Left lobe of liver (tissue), 2 donors: ENCODE data around the gene IGSF22. TPM values are rescaled to one million over a fixed set of nuclear protein-coding genes. Genes with fewer than 3 reads are reported as not detected.

ENCODE experiments used
- ATAC-seq: fragments of 200-7000 bp; cut with Tn5 transposase; one replicate; pipeline ENCODE4 v1.9.1; 2020; ENCODE audit warnings: mild to moderate bottlenecking, moderate library complexity
- DNase-seq: peaks from one replicate; pipeline ENCODE4 v3.0.0-alpha.2; 2020; ENCODE audit warnings: low spot score
- total RNA-seq: library from RNA; stranded (reverse); gene quantifications from one replicate; pipeline ENCODE4 v1.2.1, GENCODE V29; 2021
- donor health status: DM: no; HTN: no; CAD: no; lungs with moderate emphysema.
- donor health status: DM: no; HTN: yes; CAD: no.

Gene IGSF22
- total RNA-seq, 1 donor from 2014 or later: 0.13 TPM

DNA sequence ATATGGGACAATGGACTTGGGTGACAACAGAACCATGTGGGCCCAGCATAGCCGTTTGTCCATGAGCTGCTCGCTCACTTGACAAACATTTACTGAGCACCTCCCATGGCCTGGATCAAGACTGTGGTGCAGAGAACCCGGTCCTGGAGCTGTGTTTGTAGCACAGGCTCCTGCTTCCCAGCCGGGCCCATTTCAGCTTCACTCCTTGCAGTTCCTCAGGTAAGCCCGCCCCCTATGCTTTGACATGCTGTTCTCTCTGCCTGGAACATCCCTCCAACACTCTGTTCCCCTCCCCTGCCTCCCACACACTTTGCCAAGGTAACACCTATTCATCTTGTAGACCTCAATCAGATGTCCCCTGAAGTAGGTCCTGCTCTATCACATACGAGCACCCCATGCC lies 19.3 kb upstream of the IGSF22 start:
- no peak for DNase-seq
- ATAC-seq: no peak

DNA sequence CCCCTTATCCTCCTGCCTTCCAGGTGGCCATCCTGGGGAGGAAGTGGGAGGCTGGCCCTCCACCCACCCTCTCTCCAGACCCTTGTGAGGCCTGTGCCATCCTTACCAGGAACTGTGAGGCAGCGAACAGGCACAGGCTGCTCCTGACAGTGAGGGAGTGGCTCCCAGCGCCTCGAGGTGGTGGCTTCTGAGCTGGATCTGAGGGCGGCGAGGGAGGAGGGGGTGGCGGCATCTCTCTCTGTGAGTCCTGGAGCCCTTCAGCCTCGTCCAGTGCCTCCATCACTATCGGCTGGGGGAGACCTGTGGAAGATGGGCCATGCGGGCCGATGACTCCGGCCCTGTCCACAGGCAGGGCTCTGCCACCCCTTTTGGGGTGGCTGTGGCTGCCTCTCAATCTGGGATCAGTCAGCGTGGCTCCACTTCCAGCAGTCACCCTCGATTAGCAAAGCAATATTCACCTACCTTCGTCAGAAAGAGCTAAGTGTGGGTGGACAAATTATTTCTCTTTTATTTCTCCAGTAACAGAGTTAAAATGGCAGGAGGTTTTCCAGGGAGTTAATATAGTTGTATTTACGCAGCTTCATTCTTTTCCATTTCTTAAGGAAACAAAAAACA lies 18.0 kb upstream of the IGSF22 start:
- ATAC-seq: no peak
- DNase-seq: no peak

DNA sequence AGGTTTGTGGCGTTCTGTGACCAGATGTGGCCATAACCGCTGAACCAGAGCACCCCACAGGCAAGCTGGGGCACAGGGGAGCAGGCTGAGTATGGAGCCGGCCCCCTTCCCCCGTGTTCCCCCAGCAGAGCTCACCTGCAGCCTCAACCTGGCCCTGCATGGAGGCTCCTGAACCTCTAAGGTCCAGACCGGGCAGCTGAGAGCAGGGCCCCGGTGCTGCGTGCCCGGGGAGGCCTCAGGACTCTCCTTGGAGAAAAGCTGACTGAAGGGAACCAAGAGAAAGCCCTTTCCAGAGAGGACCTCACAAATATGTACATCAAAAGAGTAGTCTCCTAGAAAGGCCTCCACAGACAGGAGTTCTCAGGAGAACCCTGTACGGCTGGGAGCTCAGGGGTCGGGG lies 17.4 kb upstream of the IGSF22 start:
- no peak for DNase-seq
- no peak for ATAC-seq

DNA sequence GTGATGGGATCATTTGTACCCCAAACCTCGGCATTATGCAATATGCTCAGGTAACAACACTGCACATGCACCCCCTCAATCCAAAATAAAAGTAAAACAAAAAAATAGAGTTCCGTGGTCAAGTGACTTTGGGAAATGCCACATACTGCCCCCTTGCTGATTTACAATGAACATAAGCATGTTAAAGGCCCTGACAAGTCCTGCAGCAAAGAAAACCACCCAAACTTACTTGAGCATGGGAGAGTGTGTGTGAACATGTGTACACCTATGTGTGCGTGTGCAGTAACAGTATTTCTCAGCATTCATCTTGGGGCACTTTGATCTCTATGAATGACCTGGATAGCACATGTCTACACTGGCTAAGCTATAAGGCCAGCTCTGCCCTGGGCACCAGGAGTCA lies 15.8 kb upstream of the IGSF22 start:
- ATAC-seq (no peak), DNase-seq (no peak)

DNA sequence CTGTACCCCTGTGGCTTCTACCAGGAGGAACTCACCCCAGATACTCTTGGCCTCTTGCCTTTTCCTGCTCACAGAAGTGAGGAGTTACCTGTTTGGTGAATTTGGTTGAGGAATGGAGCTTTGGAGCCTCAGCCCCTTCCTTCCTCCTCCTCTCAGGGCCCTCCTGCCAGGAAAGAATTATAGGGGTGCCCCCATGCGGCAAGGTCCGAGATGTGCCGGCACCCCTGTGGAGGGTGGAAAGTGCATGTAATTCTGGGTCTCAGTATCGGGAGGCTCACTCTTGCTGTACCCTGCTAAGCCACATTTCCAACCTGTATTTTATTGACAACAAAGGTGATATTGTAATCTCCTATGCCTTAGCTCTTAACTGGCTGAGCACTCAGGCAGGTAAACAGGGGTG lies 13.7 kb upstream of the IGSF22 start:
- ATAC-seq (no peak), DNase-seq (no peak)

DNA sequence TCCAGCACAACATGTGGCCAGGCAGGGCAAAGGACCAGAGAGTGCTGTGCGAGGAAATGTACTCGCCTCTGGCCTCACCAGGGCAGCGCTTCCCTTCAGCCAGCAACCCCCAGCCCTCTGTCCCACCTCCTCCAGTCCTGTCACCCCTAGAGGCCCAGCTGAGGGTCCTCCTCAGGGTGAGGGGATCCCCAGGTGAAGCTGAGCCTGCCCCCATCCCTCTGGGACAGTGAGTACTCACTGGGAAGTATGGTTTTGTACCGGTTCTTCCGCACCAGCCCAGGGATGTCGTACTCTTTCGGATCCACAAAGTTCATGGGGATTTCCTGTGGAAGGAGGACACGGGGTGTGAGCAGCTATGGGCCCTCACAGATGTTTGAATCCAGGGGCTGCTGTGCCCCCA lies 11.7 kb upstream of the IGSF22 start:
- no peak for ATAC-seq
- no peak for DNase-seq

DNA sequence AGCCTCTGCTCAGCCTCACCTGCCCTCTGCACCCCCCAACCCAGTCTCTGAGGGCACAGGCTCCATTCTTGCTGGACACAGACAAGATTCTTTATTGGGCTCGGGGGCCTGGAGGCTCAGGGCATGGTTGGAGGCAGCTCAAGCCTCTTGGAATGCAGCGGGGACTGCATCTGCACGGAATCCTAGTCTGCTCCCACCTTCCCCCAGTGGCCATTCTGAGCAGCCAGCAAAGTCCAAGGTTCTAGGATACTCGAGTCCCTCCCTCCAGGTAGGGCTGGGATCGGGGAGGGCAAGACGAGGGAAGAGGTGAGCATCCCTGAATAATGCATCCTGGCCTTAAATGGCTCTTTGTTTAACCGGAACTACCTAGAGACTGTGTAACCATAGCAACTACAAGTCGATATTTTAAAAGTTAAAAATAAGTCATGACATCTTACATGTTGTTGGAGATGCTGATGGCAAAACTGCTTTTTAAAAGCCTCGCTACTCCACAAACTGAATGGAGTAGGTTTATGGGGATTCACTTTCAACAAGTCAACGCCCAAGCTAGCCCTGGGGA lies 10.7 kb upstream of the IGSF22 start:
- DNase-seq: no peak
- no peak for ATAC-seq

DNA sequence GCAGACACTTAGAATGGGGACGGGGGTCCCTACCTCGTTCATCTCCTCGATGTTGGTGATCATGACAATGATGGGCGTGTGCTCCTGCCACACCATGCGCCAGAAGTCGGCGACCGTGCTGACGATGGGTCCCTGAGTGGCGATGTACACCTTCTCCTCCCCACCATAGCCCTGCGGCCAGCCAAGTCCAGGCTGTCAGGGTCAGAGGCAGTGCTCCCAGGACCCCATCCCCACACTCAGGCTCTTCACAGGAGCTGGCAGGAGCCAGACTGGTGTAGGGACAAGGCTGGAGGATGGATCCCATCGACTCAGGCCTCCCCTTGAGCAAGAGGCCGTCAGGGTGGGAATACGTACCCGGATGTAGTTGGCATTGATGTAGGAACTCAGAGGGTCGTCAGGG lies 7.2 kb upstream of the IGSF22 start:
- no peak for ATAC-seq
- DNase-seq: no peak

DNA sequence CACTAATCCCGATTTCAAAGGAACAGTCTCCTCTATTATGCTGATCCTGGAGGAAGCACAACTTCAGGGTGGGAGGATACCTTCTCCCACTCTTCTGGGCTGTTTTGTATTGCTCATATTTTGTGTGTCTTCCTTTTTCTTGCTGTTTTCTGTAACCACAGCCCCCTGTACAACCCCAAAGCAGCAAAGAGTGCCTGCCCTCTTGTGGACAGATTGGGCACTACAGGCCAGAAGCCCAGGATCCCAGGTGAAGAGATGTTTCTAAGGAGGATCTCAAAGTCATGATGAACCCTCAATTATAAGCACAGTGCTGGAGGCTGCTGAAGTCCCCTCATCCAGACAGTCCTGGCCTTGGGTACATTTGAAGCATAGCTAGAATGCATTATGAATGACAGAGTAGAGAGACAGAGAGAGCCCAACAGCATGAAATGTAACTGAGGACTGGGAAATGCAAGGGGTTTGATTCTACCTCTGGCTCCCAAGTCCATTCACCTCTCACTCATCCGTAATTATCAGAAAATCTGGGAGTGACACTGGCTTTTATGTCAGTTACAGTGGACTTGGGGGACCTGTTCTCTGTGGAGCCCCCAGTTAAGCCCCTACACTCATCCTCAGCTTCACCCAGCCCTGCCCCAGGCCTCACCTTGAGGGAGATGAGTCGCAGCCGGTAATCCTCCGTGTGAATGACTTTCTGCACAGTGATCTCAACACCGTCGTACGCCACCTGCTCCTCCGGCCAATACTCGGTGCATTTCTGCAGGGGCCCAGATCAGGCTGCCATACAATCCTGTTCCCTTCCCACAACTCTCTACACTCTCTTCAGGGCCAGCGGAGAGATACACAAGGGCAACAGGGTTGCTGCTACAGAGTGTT lies 6.2 kb upstream of the IGSF22 start:
- peak; percentile 83 for ATAC-seq
- DNase-seq: peak; percentile 50

DNA sequence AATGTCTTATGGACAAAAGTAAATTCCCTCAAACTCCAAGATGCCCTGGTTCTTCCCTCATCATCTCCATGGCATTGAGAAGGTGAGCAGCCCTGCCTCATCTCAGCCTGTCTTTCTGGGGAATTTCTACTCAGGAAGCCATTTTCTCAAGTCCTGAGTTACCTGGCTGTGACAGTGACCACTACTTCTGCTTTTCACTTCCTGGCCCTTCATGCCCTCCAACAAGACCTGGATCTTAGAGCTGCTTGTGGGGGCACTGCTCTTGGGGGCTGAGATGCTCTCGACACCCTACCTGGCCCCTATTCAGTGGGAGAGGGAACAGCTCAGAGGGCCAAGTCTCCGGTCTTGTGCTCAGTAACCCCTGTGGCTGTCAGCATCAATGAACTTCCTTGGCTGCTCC lies 5.5 kb upstream of the IGSF22 start:
- ATAC-seq: no peak

DNA sequence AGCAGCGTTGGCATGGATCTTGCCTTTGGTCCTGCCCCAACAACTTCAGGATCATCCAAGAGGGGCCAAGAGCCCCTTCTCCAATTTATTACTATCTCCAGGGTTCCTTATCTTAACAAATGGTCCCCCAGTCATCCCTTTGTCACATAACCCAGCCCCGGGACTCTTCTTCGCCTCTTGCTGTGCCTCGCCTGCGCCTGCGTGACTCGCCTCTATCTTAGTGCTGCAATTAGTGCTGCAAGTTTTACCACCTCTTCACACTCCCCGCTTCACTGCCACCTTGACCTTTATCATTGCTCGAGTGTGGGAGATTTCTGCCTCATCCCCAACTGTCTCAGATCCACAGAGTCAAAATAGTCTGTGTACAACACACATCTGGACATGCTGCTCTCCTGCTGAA lies 4.0 kb upstream of the IGSF22 start:
- ATAC-seq (no peak), DNase-seq (no peak)

More for the DNA sequence above, 5.5 kb upstream of the IGSF22 start:
- no peak for DNase-seq

DNA sequence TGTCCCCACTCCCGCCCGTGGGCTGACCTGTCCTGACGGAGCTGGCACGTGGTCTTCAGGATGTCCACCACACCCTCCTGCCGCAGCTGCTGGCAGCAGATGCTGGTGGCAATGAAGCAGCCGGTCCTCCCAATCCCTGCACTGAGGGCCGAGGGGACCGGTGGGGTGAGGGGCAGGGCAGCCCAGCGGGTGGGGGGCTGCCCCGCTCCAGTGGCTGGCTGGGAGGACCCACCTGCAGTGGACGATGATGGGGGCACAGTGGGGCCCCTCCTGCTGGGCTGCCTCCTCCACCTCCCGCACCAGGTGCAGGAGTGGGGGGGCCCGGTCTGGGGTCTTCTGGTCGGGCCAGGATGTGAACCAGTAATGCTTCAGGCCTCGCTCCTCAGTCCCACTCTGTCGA lies 3.4 kb upstream of the IGSF22 start:
- ATAC-seq: no peak
- DNase-seq: no peak

DNA sequence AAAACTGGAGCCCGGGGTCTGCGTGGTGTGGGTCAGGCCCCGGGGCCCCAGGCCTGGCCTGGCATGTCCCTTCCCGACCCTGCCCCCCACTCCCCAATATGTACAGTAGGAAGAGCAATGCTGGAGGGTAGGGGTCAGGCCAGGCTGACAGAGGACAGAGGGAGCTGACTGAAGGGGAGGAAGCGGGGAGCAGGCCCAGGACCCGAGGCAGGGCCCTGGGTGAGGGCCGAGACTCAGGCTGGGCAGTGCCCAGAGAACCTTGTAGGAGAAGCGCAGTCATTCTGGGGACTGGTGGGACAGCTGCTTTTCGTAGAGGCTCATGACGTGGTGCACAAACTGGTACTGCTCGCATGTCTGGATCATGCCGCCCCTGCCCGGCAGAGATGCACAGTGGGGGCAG lies 2.7 kb upstream of the IGSF22 start:
- ATAC-seq: no peak

DNA sequence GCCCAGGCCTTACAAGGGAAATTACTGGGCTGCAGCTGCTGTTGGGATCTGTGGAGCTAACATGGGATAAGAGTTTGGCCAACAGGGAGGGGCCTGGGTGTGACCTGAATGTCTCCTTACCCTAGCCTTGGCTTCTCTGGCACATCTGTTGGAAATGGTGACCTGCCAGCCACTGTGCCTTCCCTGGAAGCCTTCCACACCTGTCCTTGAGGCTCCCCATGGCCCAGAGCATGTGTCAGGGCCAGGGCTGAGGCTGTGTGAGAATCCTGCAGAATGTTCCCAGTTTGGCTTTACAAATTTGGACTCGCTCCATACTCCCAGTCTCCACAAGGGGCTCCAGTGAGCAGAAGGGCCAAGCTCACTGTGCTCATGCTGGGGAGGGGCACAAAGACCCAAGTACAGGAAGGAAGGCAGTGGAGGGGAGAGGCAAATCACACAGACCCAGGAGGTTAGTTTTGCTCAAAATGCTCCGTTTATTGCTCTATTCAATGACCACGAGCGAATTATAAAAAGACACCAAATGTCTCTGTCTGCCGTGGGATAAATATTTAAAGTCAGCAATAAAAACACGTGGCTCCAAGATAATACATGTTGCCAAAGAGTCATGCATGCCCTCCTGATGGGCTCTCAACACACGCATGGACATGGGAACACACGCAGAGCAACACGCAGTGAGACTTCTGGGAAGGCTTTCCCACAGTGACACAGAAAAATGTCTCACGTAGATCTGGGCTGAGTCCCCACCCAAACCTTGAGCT lies 1.7 kb upstream of the IGSF22 start:
- no peak for DNase-seq
- ATAC-seq: peak; percentile 72

More for the DNA sequence above, 2.7 kb upstream of the IGSF22 start:
- DNase-seq: no peak

DNA sequence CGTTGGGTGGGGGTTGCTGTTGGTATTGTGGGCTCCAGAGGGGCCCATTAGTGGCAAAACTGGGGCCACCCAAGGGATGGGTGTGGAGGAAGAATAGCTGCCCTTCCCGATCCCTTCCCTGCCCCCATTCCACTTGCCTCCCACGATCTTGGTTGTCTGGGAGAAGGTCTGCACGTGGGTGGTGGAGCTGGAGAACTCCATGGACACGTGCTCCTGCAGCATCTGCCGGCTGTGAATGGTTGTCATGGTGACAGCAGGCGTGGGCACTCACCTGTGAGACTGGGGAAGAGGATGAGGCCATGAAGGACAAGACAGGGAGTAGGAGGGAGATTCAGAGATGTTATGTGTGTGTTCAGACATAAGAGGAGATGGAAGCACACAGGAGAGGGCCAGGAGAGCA lies 2.0 kb downstream of the IGSF22 start:
- ATAC-seq (no peak), DNase-seq (no peak)

DNA sequence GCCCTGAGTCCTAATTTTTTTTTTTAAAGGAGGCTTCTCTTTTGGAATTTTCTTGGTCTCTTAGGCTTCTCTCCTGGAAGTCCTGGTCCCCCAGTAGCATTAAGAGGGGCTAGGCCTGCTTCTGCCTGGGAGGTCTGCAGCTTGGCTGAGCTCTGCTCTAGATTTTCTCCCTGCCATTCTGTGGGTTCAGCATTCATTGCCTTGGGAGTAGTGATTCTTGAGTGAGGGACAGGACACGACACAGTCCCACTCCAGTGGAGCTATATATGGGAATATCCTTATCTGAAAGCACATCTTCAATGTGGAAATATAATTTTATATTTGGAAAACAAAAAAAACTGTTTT lies 3.7 kb downstream of the IGSF22 start:
- no peak for DNase-seq
- ATAC-seq: no peak

DNA sequence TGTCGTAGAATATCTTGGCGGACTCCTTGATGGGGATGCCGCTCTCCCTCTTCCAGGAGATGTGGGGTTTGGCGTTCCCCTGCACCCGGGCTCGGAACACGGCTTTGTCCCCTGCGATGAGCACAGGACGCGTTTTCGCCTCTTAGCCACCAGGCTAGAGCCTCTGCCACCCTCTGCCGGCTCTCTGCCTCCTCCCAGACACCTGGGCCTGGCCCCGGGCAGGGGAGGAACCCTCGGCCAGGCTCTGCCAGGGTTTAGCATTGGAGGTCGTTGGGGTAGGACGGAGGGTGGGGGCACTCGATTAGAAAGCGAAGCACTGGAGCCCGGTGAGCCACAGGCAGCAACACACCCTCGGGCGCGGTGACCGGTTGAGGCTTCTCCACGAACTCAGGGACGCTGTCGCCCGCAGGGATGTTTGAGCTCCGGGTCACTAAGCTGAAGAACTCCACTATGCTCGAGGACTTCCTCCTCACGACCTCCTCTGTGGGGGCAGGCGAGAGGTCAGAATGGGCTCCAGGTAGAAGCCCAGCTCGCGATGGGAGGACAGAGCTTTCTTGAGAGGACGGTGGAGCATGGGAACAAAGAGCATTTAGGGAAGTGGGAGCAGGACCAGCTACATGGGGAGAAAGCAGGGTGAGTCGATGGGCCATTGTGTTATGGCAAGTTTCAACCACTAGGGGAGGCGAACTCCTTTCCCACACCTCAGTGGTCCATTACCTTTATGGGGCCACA lies 4.3 kb downstream of the IGSF22 start:
- DNase-seq (no peak), ATAC-seq (peak; percentile 84)

DNA sequence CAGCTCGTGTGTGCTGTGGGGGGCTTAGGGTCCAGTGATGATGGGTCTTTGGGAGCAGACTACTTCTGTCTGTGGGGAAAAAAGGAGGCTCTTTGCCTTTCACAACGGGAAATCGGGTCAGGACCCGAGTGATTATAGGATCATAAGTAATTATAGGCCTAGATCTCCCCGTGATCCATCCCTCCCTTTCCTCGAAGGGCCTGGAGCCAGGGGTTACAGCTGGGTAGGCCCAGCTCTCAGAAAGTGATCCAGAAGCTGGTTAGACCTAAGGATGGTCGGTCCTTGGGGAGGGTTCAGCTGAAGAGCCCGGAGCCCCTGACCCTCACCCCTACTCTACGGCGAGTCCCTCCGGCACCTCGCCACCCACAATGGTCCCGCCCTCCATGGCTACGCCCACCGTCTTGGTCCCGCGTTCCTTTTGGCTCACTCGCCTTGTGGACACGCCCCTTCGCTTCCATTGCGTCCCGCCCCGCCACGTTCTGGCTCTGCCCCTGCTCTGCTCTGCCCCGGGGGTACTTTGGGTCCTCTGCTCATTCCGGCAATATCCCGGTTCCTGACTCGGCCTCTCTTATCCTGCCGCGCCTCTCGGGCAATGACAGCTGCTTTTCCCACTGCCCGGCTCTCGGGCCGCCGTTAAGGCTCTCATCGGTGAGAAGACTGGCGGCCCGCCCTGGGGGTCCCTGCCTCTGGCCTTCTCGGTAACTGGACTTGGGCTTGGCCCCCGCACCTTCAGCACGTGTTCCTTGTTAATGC lies 5.0 kb downstream of the IGSF22 start:
- peak; percentile 78 for ATAC-seq
- peak; percentile 60 for DNase-seq

DNA sequence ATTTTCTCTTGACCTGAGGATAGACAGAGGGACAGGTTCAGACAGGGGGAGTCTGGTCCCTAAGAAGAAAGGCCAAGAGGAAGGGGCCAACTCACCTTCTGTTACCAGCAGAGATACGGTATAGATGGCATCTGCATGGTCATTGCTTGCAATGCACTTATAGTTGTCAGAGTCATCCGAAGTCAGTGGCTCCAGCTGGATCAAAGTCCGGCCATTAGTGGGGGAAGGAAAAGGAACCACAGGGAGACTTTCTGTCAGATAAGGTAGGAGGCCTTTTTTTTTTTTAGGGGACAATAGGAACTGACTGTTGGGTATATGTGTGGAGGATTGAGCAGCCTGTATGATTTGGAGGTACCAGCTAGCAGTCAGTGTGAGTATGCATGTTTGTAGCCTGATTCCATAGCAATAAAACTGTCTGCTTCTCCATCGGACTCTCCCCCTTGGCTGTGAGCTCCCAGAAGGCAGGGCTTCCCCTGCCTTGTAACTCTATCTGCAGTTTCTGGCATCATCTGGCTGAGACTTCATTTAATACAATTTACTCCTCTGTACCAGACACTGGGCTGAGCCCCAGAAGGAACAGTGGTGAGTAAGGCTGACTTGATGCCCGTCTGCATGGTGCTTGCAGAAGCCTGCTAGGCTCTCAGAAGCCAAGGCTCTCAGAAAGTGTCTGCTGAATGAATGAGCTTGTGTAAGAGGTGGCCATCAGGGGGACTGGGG lies 5.7 kb downstream of the IGSF22 start:
- DNase-seq (no peak), ATAC-seq (no peak)

DNA sequence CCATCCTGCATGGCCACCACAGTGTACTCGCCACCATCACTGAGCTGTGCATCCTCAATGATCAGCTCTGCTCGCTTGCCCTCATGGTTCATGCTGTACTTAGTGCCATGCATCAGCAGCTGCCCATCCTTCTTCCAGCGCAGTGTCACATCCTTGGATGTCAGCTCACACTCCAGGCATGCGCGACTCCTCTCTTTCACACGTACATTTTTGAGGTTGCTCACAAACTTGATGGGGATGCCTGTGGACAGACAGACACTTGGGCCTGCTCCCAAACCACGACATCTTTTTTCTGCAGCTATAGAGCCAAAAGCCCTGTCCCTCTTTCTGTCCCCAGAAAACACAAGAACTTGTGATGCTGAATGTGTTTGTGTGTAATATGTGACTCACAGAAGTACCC lies 10.5 kb downstream of the IGSF22 start:
- ATAC-seq (no peak), DNase-seq (no peak)
